Activated naive CD8-positive, alpha-beta T cell treated with anti-CD3 and anti-CD28 coated beads, Interleukin-2, amount 50 U/mL, for 16 hours (primary cell): ENCODE results near the gene NR5A1.

ENCODE experiments used
- DNase-seq: peaks from one replicate; pipeline ENCODE4 v3.0.0-alpha.2; 2020; ENCODE audit warnings: low read depth, low spot score

The NR5A1 gene

DNA sequence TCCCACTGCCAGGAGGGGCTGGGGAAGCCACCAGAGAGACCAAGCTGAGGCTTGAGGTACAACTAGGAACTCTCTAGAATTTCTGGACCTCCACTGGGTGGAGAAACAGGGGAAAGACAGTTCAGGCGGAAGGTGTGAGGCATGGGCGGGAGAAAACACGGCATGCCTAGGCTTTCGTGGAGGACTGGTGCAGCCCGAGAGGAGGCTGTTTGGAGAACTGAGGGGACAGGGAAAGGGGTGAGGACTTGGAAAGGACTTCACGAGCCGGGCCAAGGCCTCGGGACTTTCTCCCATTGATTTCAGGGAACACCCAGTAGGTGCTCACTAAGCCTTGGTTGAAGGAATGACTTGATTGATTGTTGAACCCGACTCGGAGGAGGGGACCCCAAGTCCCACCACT lies 66.4 kb downstream of the NR5A1 start:
- no peak for DNase-seq

DNA sequence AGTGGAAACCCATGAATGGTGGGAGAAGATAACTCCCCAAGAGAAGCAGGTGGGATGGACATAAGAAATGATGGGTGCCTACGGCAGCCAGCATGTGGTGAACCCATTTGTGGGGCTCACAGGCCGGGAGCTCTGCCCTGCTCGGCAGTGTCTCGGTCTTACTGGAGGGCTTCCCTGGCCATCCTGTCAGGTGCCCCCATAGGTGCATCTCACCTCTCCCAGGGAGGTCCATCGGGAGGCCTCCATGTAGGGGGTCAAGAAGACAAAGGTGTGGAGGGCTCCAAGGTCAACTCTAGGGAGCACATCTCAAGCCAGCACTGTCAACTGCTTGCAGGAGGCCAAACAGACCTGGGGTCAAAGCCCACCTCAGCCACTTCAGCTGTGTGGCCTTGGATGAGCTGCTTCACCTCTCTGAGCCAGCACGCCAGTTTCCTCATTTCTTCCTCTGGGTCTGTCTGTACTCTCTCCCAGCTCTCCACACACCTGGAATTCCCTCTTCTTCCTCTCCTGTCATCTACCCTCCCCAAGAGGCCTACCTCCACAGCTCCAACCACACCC lies 67.4 kb downstream of the NR5A1 start:
- no peak for DNase-seq

GRCh38 chr9:124439086-124439485 lies 68.1 kb downstream of the NR5A1 start:
- DNase-seq: no peak

- DNase-seq: no peak
Measured at GRCh38 chr9:124438091-124438490, 69.1 kb downstream of the NR5A1 start.

DNA sequence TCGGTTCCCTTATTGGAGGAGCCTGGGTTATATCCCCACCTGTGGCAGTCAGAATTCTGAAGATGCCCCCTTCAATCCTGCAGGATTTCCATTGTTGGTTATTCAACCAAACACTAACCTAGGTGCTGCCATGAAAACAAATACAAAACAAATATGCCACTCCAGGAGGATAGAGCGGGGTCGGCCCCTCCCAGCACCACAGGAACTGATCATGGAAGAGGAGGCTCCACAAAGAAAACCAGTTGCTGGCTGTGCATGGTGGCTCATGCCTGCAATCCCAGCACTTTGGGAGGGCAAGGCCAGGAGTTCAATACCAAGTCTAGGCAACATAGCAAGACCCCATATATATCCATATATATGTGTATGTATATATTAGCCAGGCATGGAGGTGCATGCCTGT lies 70.1 kb downstream of the NR5A1 start:
- no peak for DNase-seq

GRCh38 chr9:124436320-124436719 lies 70.9 kb downstream of the NR5A1 start:
- no peak for DNase-seq
